Esophagus squamous epithelium (tissue), 5 donors: ENCODE measurements around the gene CDKN1B. TPM values are rescaled to one million over a fixed set of nuclear protein-coding genes. Genes with fewer than 3 reads are reported as not detected.

Source experiments
- DNase-seq: peaks from one replicate; lab custom pipeline; 2025; lab: John Stamatoyannopoulos, UW
- H3K27ac ChIP-seq, 4 donors: fragments of 200-600 bp; sonication (generic); one replicate each; pipeline ENCODE4 v1.5.1; 2016 to 2019; ENCODE audit warnings: mild to moderate bottlenecking in 1 of 4
- H3K27me3 ChIP-seq, 4 donors: fragments of 200-600 bp; sonication (generic); 1 replicate in 3 of 4; 2 replicates in 1 of 4; pipeline versions ENCODE4 v1.5.1 to v1.6.0; 2017 to 2021; ENCODE audit warnings: antibody characterized with exemption in 1 of 4
- H3K36me3 ChIP-seq, 3 donors: fragments of 200-600 bp; sonication (generic); one replicate each; pipeline ENCODE4 v1.5.1; 2016 to 2019
- H3K4me1 ChIP-seq, 3 donors: fragments of 200-600 bp; sonication (generic); one replicate each; pipeline ENCODE4 v1.5.1; 2017 to 2019
- H3K4me3 ChIP-seq, 4 donors: fragments of 200-600 bp; sonication (generic); 1 replicate in 3 of 4; 2 replicates in 1 of 4; pipeline ENCODE4 v1.5.1; 2016 to 2019; ENCODE audit warnings: mild to moderate bottlenecking in 2 of 4, moderate library complexity in 1 of 4
- H3K9me3 ChIP-seq, 3 donors: fragments of 200-600 bp; sonication (generic); one replicate each; pipeline ENCODE4 v1.5.1; 2016 to 2019
- POLR2A ChIP-seq, 4 donors: fragments of 450-650 bp; IDR thresholded peaks; one replicate each; pipeline ENCODE4 v1.6.1; 2017; ENCODE audit warnings: antibody characterized with exemption in 4 of 4, mild to moderate bottlenecking in 4 of 4, moderate library complexity in 3 of 4
- WGBS, 2 donors: methylation state at CpG; one replicate each; pipeline ENCODE4 v1.1.5; 2018; 5-methylcytosine and 5-hydroxymethylcytosine counted together
- intact Hi-C: fragments of 100-400 bp; cut with DNase I; formaldehyde crosslinking; loops from one replicate; pipeline ENCODE4 v1.15.0; 2022
- total RNA-seq, 4 donors: library from RNA; depleted of rRNA; stranded (reverse); fragments of >200 nt; gene quantifications; one replicate each; pipeline ENCODE4 v1.1.0, GENCODE V29; 2016
- TF ChIP-seq, protein P1 (sequence below), 6 experiments: fragments of 450-650 bp in 4 of 6; fragments of 200-600 bp in 2 of 6; sonication (generic) in 2 of 6; IDR thresholded peaks; one replicate each; pipeline ENCODE4 v1.5.1; 2016 to 2019; ENCODE audit warnings: antibody characterized with exemption in 6 of 6, mild to moderate bottlenecking in 4 of 6, moderate library complexity in 4 of 6
- donor health status: DM: yes; HTN: yes; CAD: no.

Gene CDKN1B
- total RNA-seq, 4 donors from 2014 or later: 17.3 to 48.1 (median 30.5) TPM

DNA sequence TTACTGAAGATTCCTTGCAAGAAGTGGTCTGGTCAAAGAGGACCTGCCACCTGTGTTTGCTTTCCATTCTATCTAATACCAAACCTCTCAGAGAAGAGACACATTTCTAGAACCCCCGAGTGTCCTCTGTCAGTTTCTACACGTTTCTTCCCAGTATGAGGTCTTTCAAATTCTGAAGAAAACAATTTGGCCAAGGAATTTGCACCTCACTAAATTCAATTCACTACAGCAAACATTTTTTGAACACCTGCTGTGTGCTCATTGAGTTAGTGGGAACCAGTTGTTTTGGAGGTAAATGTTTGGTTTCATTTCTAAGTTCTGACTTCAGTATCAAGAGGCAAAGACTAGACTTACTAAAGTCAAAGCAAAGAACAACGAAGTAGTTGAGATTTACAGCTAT is 40.6 kb upstream of the CDKN1B start:
- intact Hi-C loops: no loop called here
- Histone ChIP-seq H3K27ac (no peak overlapping the region), H3K4me3 (no peak overlapping the region), H3K36me3 (no peaks in the 10 kb centered on the region), H3K27me3 (no peaks in the 10 kb centered on the region), H3K4me1 (no peaks in the 10 kb centered on the region), H3K9me3 (no peaks in the 10 kb centered on the region)
- DNase-seq: no peak
- 33 to 39% methylated on average over 3 of the region's 3 CpGs for WGBS, 2 donors
- TF ChIP-seq, protein P1, sequence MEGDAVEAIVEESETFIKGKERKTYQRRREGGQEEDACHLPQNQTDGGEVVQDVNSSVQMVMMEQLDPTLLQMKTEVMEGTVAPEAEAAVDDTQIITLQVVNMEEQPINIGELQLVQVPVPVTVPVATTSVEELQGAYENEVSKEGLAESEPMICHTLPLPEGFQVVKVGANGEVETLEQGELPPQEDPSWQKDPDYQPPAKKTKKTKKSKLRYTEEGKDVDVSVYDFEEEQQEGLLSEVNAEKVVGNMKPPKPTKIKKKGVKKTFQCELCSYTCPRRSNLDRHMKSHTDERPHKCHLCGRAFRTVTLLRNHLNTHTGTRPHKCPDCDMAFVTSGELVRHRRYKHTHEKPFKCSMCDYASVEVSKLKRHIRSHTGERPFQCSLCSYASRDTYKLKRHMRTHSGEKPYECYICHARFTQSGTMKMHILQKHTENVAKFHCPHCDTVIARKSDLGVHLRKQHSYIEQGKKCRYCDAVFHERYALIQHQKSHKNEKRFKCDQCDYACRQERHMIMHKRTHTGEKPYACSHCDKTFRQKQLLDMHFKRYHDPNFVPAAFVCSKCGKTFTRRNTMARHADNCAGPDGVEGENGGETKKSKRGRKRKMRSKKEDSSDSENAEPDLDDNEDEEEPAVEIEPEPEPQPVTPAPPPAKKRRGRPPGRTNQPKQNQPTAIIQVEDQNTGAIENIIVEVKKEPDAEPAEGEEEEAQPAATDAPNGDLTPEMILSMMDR (IDR thresholded peaks at IDR 0.05): no peak
- TF ChIP-seq POLR2A (IDR thresholded peaks at IDR 0.05): no peak

DNA sequence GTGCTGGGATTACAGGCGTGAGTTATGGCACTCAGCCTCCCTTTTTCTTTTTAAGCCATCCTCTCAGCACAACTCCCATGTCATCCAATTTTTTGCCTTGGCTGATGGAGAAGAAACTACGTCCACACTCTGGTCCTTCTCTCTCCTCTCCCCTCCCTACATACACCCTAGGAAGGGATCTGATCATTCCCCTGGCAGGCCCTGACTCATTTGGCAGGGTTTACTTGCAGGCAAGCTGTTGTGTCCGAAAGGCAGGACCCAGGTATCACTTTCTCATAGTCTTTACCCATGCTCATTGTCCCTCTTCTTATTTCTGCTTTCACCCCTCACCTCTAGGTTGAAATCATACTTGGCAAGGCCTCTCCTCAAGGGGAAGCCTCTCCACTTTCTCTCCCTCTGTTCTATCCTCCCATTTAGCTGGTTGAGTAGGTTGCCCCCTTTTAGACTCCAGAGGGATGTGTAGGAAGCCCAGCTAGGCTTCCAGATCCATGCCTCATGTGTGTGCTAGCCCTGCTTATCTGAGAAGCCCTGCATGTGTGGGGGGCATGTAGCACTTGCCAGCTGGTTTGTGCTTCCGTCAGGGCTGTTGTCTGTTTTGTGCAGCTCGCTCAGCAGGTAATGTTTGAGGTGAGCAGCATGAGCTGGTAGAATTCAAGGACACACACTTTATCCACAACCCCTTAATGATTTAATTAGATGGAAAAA is 36.0 kb upstream of the CDKN1B start:
- intact Hi-C loops: no loop called here
- H3K9me3 ChIP-seq: no peaks in the 10 kb centered on the region
- 84 to 92% methylated on average over 4 to 5 of the region's 5 CpGs for WGBS, 2 donors

DNA sequence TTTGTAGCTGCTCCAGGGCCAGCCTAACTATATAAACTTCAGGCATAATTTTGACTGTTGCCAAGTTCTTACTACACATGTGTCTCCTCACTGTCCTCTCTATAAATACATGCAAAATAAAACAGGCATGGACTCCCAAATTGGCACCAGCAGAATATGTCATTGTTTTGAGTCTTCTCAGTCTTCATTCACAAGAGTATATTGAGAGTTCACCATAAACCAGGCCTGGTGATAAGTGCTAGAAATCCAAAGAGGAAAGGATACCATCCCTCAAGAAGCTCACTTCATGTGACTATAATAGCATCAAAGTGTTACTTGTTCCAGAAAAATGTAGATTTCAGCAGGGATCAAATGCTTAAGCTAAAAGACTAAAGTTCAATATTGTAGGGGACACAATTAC is 34.9 kb upstream of the CDKN1B start:
- Histone ChIP-seq H3K27ac (no peak overlapping the region), H3K36me3 (no peaks in the 10 kb centered on the region), H3K4me1 (no peaks in the 10 kb centered on the region), H3K9me3 (no peaks in the 10 kb centered on the region), H3K27me3 (no peaks in the 10 kb centered on the region), H3K4me3 (no peak overlapping the region)
- intact Hi-C loops: no loop called here
- TF ChIP-seq, protein P1 (IDR thresholded peaks at IDR 0.05): no peak
- DNase-seq: no peak

More for the DNA sequence above, 36.0 kb upstream of the CDKN1B start:
- Histone ChIP-seq H3K4me1 (no peaks in the 10 kb centered on the region), H3K27ac (no peak overlapping the region), H3K27me3 (no peaks in the 10 kb centered on the region), H3K36me3 (no peaks in the 10 kb centered on the region), H3K4me3 (no peak overlapping the region)
- DNase-seq: no peak
- TF ChIP-seq, protein P1 (IDR thresholded peaks at IDR 0.05): no peak
- TF ChIP-seq POLR2A (IDR thresholded peaks at IDR 0.05): no peak

DNA sequence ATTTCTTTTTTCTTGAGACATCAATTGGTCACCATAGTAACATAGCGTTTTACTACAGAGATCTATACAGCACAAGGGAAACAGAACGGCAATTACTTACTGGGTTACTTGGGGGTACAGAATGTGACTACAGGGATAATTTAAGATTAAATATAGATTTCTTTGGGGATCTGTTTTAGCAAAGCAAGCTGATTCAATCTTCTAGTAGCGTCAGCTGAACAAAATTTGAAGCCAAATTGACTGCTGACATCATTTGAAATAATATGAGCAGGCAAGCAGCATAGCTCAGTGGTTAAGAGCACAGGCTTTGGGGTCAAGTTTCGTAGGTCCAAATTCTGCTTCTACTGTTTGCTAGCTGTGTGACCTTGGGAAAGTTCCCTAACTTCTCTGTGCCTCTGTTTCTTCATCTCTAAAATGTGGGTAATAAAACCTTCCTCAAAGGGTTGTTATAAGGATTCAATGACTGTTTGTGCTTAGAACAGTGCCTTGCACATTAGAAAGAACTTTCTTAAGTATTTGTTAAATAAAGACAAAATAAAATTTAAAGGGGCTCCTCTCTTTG is 34.0 kb upstream of the CDKN1B start:
- DNase-seq: no peak
- no peaks in the 10 kb centered on the region for H3K36me3 ChIP-seq
- no peak overlapping the region for H3K4me3 ChIP-seq
- no peaks in the 10 kb centered on the region for H3K9me3 ChIP-seq
- WGBS, 2 donors: 77 to 79% methylated on average over 4 of the region's 4 CpGs
- no peak overlapping the region for H3K27ac ChIP-seq
- H3K4me1 ChIP-seq: no peaks in the 10 kb centered on the region
- intact Hi-C loops: no loop called here
- TF ChIP-seq POLR2A (IDR thresholded peaks at IDR 0.05): no peak
- TF ChIP-seq, protein P1 (IDR thresholded peaks at IDR 0.05): no peak
- no peaks in the 10 kb centered on the region for H3K27me3 ChIP-seq

DNA sequence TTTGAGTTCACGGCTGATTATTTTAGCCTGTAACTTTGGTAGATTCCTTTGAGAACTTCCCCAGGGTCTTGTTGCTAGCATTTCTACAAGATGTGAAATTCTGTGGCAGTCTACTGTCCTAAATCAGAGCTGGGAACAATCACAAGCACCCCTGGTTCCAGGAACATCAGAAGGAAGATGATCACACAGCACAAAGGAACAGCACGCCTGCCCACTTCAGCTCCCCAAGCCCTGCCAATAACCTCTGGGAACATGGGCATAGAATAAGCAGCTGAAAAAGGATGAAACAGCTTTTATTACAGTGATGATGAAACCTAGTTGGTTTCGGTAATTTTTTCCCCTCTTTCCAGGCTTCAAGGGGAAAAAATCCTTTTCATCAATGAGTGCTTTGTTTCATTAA is 33.4 kb upstream of the CDKN1B start:
- no peak overlapping the region for H3K27ac ChIP-seq
- no peaks in the 10 kb centered on the region for H3K9me3 ChIP-seq
- WGBS, 2 donors: 70 to 81% methylated on average over 3 of the region's 3 CpGs
- no peaks in the 10 kb centered on the region for H3K27me3 ChIP-seq
- TF ChIP-seq, protein P1 (IDR thresholded peaks at IDR 0.05): no peak
- TF ChIP-seq POLR2A (IDR thresholded peaks at IDR 0.05): no peak
- H3K4me1 ChIP-seq: no peaks in the 10 kb centered on the region
- no peak overlapping the region for H3K4me3 ChIP-seq
- no peak for DNase-seq
- no peaks in the 10 kb centered on the region for H3K36me3 ChIP-seq
- intact Hi-C loops: no loop called here
